HEK293 (cell line): ENCODE data around the gene TBL1X.
"Not testable (repeated sequence)": the region's sequence is repeated elsewhere in the genome, so short reads cannot be mapped to it uniquely, and the experiment has no call there.

Experiments
- CTCF ChIA-PET: fragments of 350-600 bp; formaldehyde crosslinking; extraction: SDS; loops from one replicate; lab custom pipeline; 2021; ENCODE audit warnings: antibody characterized with exemption; lab: Yijun Ruan, JAX
- POLR2A ChIA-PET: fragments of 300-600 bp; formaldehyde crosslinking; extraction: SDS; loops from one replicate; lab custom pipeline; 2020; ENCODE audit warnings: antibody characterized with exemption, inconsistent platforms; lab: Yijun Ruan, JAX
- H3K27ac ChIP-seq: fragments of 200-500 bp; sonication (Bioruptor generic); 2 replicates; pipeline ENCODE4 v1.5.1; 2014; ENCODE audit warnings: low read depth, low read length, control low read depth, inconsistent platforms; ENCODE audit errors: extremely low read depth
- H3K36me3 ChIP-seq, 2 experiments: fragments of 200-500 bp in 1 of 2; sonication (Bioruptor generic) in 1 of 2; 1 replicate in 1 of 2; 2 replicates in 1 of 2; pipeline ENCODE4 v1.5.1; 2014 to 2017; ENCODE audit warnings: inconsistent platforms in 2 of 2, low read length in 2 of 2; ENCODE audit not compliant: control insufficient read depth in 2 of 2, insufficient read depth in 1 of 2
- H3K4me1 ChIP-seq: fragments of 200-500 bp; sonication (Bioruptor generic); 2 replicates; pipeline ENCODE4 v1.5.1; 2014; ENCODE audit warnings: mild to moderate bottlenecking, low read length, inconsistent platforms; ENCODE audit not compliant: control insufficient read depth, insufficient read depth
- H3K4me3 ChIP-seq: 2 replicates; pipeline ENCODE4 v1.5.1; 2011; ENCODE audit warnings: low read depth, mild to moderate bottlenecking, control low read depth, low read length, moderate library complexity
- H3K9me3 ChIP-seq: fragments of 200-500 bp; sonication (Bioruptor generic); 2 replicates; pipeline ENCODE4 v1.5.1; 2014; ENCODE audit warnings: low read depth, low read length, inconsistent platforms; ENCODE audit not compliant: control insufficient read depth, insufficient read depth
- BCL11A ChIP-seq: fragments of 450-650 bp; formaldehyde crosslinking; IDR thresholded peaks from 2 replicates; pipeline ENCODE4 v1.5.1; 2016; ENCODE audit warnings: low read depth, missing biosample characterization, missing genetic modification characterization
- BCL11B ChIP-seq: fragments of 450-650 bp; formaldehyde crosslinking; IDR thresholded peaks from 2 replicates; pipeline ENCODE4 v1.5.1; 2016; ENCODE audit warnings: low read depth, missing biosample characterization, missing genetic modification characterization
- GLI2 ChIP-seq: fragments of 450-650 bp; formaldehyde crosslinking; IDR thresholded peaks from 2 replicates; pipeline ENCODE4; 2017; ENCODE audit warnings: missing biosample characterization, missing genetic modification characterization, low read depth, borderline replicate concordance
- GLI4 ChIP-seq: fragments of 450-650 bp; formaldehyde crosslinking; IDR thresholded peaks from 2 replicates; pipeline ENCODE4 v1.5.1; 2016; ENCODE audit warnings: missing biosample characterization, missing genetic modification characterization
- HOXA7 ChIP-seq: sonication (generic); formaldehyde crosslinking; IDR thresholded peaks from 2 replicates; pipeline ENCODE4 v1.8.1; 2022; ENCODE audit warnings: missing genetic modification reagents, borderline replicate concordance
- KLF10 ChIP-seq: fragments of 450-650 bp; IDR thresholded peaks from 2 replicates; pipeline ENCODE4 v1.5.1; 2018; ENCODE audit warnings: missing biosample characterization, mild to moderate bottlenecking, missing genetic modification characterization
- OVOL3 ChIP-seq: fragments of 450-650 bp; formaldehyde crosslinking; IDR thresholded peaks from 2 replicates; pipeline ENCODE4 v1.5.1; 2016; ENCODE audit warnings: missing biosample characterization, missing genetic modification characterization
- SCRT2 ChIP-seq: fragments of 450-650 bp; formaldehyde crosslinking; IDR thresholded peaks from 2 replicates; pipeline ENCODE4 v1.5.1; 2016; ENCODE audit warnings: missing biosample characterization, missing genetic modification characterization
- ZFP37 ChIP-seq: fragments of 450-650 bp; formaldehyde crosslinking; IDR thresholded peaks from 2 replicates; pipeline ENCODE4 v1.5.1; 2016; ENCODE audit warnings: missing biosample characterization, missing genetic modification characterization
- ZIC2 ChIP-seq: fragments of 450-650 bp; formaldehyde crosslinking; IDR thresholded peaks from 2 replicates; pipeline ENCODE4 v1.5.1; 2016; ENCODE audit warnings: missing biosample characterization, missing genetic modification characterization
- ZNF16 ChIP-seq: fragments of 450-650 bp; formaldehyde crosslinking; IDR thresholded peaks from 2 replicates; pipeline ENCODE4 v1.5.1; 2016; ENCODE audit warnings: low read depth, missing biosample characterization, missing genetic modification characterization
- ZNF202 ChIP-seq: fragments of 450-650 bp; formaldehyde crosslinking; IDR thresholded peaks from 2 replicates; pipeline ENCODE4 v1.5.1; 2016; ENCODE audit warnings: missing biosample characterization, missing genetic modification characterization, borderline replicate concordance
- ZNF239 ChIP-seq: fragments of 450-650 bp; formaldehyde crosslinking; IDR thresholded peaks from 2 replicates; pipeline ENCODE4 v1.5.1; 2016; ENCODE audit warnings: missing biosample characterization, missing genetic modification characterization
- ZNF302 ChIP-seq: fragments of 450-650 bp; formaldehyde crosslinking; IDR thresholded peaks from 2 replicates; pipeline ENCODE4 v1.5.1; 2016; ENCODE audit warnings: missing biosample characterization, missing genetic modification characterization, low read depth
- ZNF335 ChIP-seq: fragments of 450-650 bp; formaldehyde crosslinking; conservative IDR thresholded peaks from 2 replicates; pipeline ENCODE4 v1.5.1; 2016; ENCODE audit warnings: missing biosample characterization, missing genetic modification characterization
- ZNF37A ChIP-seq: fragments of 450-650 bp; IDR thresholded peaks from 2 replicates; pipeline ENCODE4 v1.5.1; 2018; ENCODE audit warnings: missing biosample characterization, missing genetic modification characterization
- ZNF423 ChIP-seq: fragments of 450-650 bp; formaldehyde crosslinking; IDR thresholded peaks from 2 replicates; pipeline ENCODE4 v1.5.1; 2016; ENCODE audit warnings: missing biosample characterization, missing genetic modification characterization
- ZNF48 ChIP-seq: fragments of 450-650 bp; formaldehyde crosslinking; IDR thresholded peaks from 2 replicates; pipeline ENCODE4 v1.5.1; 2016; ENCODE audit warnings: missing biosample characterization, missing genetic modification characterization
- ZNF555 ChIP-seq: fragments of 450-650 bp; formaldehyde crosslinking; conservative IDR thresholded peaks from 2 replicates; pipeline ENCODE4 v1.5.1; 2017; ENCODE audit warnings: missing biosample characterization, mild to moderate bottlenecking, missing genetic modification characterization, inconsistent platforms
- ZNF626 ChIP-seq: fragments of 450-650 bp; sonication (Bioruptor Pico); formaldehyde crosslinking; IDR thresholded peaks from 2 replicates; pipeline ENCODE4 v1.5.1; 2018; ENCODE audit warnings: missing biosample characterization, missing genetic modification characterization, inconsistent platforms
- ZNF664 ChIP-seq: fragments of 450-650 bp; formaldehyde crosslinking; IDR thresholded peaks from 2 replicates; pipeline ENCODE4 v1.5.1; 2016; ENCODE audit warnings: missing biosample characterization, missing genetic modification characterization
- ZNF776 ChIP-seq: fragments of 450-650 bp; formaldehyde crosslinking; IDR thresholded peaks from 2 replicates; pipeline ENCODE4 v1.5.0; 2017; ENCODE audit warnings: missing biosample characterization, missing genetic modification characterization, borderline replicate concordance
- ZNF777 ChIP-seq: fragments of 450-650 bp; formaldehyde crosslinking; IDR thresholded peaks from 2 replicates; pipeline ENCODE4 v1.5.1; 2017; ENCODE audit warnings: missing biosample characterization, missing genetic modification characterization, borderline replicate concordance
- TF ChIP-seq, protein P1 (sequence below): fragments of 450-650 bp; formaldehyde crosslinking; conservative IDR thresholded peaks from 2 replicates; pipeline ENCODE4 v1.5.1; 2016; ENCODE audit warnings: low read depth, missing biosample characterization, missing genetic modification characterization
- TF ChIP-seq, protein P2 (sequence below): fragments of 450-650 bp; formaldehyde crosslinking; IDR thresholded peaks from 2 replicates; pipeline ENCODE4 v1.5.1; 2017; ENCODE audit warnings: missing biosample characterization, missing genetic modification characterization
- TF ChIP-seq, protein P3 (sequence below): fragments of 450-650 bp; IDR thresholded peaks from 2 replicates; pipeline ENCODE4 v1.5.1; 2018; ENCODE audit warnings: missing biosample characterization, mild to moderate bottlenecking, missing genetic modification characterization

TBL1X gene

DNA sequence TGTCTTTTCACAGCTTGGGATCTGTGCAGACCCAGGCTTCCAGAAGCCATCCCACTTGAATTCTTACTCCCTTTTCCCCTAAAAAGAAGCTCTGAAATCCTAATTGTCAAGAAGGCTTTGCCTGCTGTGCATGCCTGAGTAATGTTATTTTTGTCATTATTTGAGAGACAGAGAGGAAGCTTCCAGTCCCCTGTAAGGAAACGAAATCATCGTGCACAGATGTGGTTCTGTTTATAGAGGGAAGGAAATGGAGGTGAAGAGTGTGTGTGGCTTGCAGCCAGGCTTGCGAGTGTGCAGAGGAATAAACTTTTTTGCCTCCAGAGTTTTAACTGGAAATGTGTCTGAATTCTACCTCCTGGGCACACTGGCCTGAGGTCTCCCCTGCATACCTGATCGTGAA, 70.2 kb downstream of the TBL1X start:
- TF ChIP-seq ZNF16 (no peak), ZFP37 (tag by site-specific recombination) (no peak), HOXA7 (CRISPR knock-in tag) (no peak), ZNF37A (no peak), ZNF664 (tag by site-specific recombination) (no peak), ZNF302 (tag by site-specific recombination) (no peak), ZNF626 (no peak)
- TF ChIP-seq, all 188 proteins: peak for 0
- H3K27ac ChIP-seq = no peak overlapping the region
- ChIA-PET POLR2A (no interaction called here), CTCF (no interaction called here)
- no peaks in the 10 kb centered on the region for H3K9me3 ChIP-seq
- H3K4me1 ChIP-seq = no peaks in the 10 kb centered on the region
- H3K4me3 ChIP-seq = no peak overlapping the region
- H3K36me3 ChIP-seq = no peaks in the 10 kb centered on the region

DNA sequence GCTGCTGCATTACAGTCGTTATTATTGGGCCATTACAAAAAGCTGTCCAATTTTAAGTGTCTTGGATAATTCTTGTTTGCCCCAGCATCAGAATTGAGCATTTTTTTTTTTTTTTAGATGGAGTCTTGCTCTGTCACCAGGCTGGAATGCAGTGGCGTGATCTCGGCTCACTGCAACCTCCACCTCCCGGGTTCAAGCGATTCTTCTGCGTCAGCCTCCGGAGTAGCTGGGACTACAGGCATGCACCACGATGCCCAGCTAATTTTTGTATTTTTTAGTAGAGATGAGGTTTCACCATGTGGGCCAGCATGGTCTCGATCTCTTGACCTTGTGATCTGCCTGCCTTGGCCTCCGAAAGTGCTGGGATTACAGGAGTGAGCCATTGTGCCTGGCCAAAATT, 71.3 kb downstream of the TBL1X start:
- H3K9me3 ChIP-seq, H3K27ac ChIP-seq, H3K36me3 ChIP-seq, H3K4me1 ChIP-seq, H3K4me3 ChIP-seq, CTCF ChIA-PET, POLR2A ChIA-PET: not testable (repeated sequence)

DNA sequence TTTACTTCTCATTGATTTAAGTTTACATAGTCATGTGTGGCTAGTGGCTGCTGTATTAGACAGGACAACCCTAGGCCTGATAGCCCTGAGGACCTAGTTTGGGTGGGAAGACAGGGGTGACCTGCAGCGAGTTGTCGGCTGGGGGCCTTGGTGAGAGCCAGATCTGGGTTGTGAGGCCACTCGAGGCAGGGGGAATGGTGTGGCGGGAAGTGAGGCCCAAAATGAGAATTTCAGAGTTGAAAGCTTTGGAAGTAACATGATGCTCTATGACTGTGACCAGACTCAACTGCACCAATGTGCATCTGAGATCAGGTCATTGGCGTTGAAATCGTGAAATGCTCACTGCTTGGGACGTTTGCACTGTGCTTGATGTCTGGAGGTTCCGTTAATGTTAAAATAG, 72.9 kb downstream of the TBL1X start:
- H3K4me3 ChIP-seq = no peak overlapping the region
- H3K4me1 ChIP-seq = no peaks in the 10 kb centered on the region
- no peak overlapping the region for H3K27ac ChIP-seq
- no peaks in the 10 kb centered on the region for H3K36me3 ChIP-seq
- H3K9me3 ChIP-seq = no peaks in the 10 kb centered on the region
- ChIA-PET CTCF (no interaction called here), POLR2A (no interaction called here)
- TF ChIP-seq, protein P1, sequence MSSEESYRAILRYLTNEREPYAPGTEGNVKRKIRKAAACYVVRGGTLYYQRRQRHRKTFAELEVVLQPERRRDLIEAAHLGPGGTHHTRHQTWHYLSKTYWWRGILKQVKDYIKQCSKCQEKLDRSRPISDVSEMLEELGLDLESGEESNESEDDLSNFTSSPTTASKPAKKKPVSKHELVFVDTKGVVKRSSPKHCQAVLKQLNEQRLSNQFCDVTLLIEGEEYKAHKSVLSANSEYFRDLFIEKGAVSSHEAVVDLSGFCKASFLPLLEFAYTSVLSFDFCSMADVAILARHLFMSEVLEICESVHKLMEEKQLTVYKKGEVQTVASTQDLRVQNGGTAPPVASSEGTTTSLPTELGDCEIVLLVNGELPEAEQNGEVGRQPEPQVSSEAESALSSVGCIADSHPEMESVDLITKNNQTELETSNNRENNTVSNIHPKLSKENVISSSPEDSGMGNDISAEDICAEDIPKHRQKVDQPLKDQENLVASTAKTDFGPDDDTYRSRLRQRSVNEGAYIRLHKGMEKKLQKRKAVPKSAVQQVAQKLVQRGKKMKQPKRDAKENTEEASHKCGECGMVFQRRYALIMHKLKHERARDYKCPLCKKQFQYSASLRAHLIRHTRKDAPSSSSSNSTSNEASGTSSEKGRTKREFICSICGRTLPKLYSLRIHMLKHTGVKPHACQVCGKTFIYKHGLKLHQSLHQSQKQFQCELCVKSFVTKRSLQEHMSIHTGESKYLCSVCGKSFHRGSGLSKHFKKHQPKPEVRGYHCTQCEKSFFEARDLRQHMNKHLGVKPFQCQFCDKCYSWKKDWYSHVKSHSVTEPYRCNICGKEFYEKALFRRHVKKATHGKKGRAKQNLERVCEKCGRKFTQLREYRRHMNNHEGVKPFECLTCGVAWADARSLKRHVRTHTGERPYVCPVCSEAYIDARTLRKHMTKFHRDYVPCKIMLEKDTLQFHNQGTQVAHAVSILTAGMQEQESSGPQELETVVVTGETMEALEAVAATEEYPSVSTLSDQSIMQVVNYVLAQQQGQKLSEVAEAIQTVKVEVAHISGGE = no peak
- TF ChIP-seq KLF10 (tag by site-specific recombination) = no peak
- no peak for TF ChIP-seq OVOL3
- TF ChIP-seq ZNF777 (tag by site-specific recombination) = no peak
- no peak for TF ChIP-seq ZNF239 (tag by site-specific recombination)
- no peak for TF ChIP-seq ZNF776 (tag by site-specific recombination)
- TF ChIP-seq ZNF555 (tag by site-specific recombination) = no peak
- no peak for TF ChIP-seq GLI4 (tag by site-specific recombination)
- no peak for TF ChIP-seq BCL11B

DNA sequence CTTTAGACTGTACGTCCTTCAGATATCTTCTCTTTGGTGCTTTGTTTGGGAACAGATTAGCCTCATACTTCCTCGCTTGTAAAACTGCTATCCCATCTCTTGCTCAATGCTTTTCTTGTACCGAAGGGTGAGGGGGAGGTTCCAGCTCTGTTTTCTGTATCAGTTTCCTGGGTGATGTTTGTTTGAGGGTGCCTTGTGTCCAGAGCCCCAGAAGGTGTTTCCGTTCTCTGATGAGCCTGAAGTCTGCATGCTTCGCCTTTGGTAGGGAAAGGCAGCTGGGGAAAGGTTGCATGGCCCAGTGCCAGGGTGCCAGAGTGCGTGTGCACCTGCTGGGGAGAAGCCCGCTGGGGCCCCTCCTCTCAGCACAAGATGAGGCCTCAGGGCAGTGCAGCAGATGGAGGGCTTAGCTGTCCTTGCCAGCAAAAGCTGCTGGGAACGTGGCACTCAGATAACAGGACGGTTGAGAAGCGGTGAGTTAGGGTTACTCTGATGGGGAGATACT, 73.7 kb downstream of the TBL1X start:
- Histone ChIP-seq H3K27ac (no peak overlapping the region), H3K9me3 (no peaks in the 10 kb centered on the region), H3K36me3 (no peaks in the 10 kb centered on the region), H3K4me3 (no peak overlapping the region), H3K4me1 (no peaks in the 10 kb centered on the region)
- CTCF ChIA-PET = no interaction called here
- peak; percentile 72 for TF ChIP-seq ZIC2 (tag by site-specific recombination)
- no peak for TF ChIP-seq GLI2
- TF ChIP-seq, protein P2, sequence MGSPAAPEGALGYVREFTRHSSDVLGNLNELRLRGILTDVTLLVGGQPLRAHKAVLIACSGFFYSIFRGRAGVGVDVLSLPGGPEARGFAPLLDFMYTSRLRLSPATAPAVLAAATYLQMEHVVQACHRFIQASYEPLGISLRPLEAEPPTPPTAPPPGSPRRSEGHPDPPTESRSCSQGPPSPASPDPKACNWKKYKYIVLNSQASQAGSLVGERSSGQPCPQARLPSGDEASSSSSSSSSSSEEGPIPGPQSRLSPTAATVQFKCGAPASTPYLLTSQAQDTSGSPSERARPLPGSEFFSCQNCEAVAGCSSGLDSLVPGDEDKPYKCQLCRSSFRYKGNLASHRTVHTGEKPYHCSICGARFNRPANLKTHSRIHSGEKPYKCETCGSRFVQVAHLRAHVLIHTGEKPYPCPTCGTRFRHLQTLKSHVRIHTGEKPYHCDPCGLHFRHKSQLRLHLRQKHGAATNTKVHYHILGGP (tag by site-specific recombination) = no peak
- TF ChIP-seq SCRT2 (tag by site-specific recombination) = no peak
- no peak for TF ChIP-seq ZNF37A
- TF ChIP-seq BCL11A (tag by site-specific recombination) = no peak
- TF ChIP-seq ZNF202 = no peak
- TF ChIP-seq ZNF335 (tag by site-specific recombination) = no peak
- no peak for TF ChIP-seq ZNF48 (tag by site-specific recombination)
- TF ChIP-seq, protein P3, sequence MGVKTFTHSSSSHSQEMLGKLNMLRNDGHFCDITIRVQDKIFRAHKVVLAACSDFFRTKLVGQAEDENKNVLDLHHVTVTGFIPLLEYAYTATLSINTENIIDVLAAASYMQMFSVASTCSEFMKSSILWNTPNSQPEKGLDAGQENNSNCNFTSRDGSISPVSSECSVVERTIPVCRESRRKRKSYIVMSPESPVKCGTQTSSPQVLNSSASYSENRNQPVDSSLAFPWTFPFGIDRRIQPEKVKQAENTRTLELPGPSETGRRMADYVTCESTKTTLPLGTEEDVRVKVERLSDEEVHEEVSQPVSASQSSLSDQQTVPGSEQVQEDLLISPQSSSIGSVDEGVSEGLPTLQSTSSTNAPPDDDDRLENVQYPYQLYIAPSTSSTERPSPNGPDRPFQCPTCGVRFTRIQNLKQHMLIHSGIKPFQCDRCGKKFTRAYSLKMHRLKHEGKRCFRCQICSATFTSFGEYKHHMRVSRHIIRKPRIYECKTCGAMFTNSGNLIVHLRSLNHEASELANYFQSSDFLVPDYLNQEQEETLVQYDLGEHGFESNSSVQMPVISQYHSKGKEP (tag by site-specific recombination) = no peak
- TF ChIP-seq ZNF423 (tag by site-specific recombination) = peak; percentile 13; the same call in 1 of the 2 replicates
- POLR2A ChIA-PET = no interaction called here
